Measurements from ENCODE around the gene KLHL29.

- TF ChIP-seq CTCF (IDR thresholded peaks at IDR 0.05; ENCODE audit: poor library complexity, severe bottlenecking) (no peak), EP300 (conservative IDR thresholded peaks at IDR 0.05; ENCODE audit: poor library complexity, severe bottlenecking) (no peak), RAD21 (conservative IDR thresholded peaks at IDR 0.05) (no peak), POLR2AphosphoS5 (IDR thresholded peaks at IDR 0.05) (no peak), EZH2 (IDR thresholded peaks at IDR 0.05; ENCODE audit: borderline replicate concordance, insufficient read depth, low read length, poor library complexity, severe bottlenecking) (no peak), TAF1 (IDR thresholded peaks at IDR 0.05; ENCODE audit: low read depth) (no peak), REST (IDR thresholded peaks at IDR 0.05; ENCODE audit: borderline replicate concordance) (no peak), SMC3 (conservative IDR thresholded peaks at IDR 0.05; ENCODE audit: poor library complexity) (no peak)
Measured at GRCh38 chr2:23592061-23592685, 207.2 kb downstream of the KLHL29 start.
